T-helper 1 cell treated with Interleukin-12 subunit alpha and Interleukin-12 subunit beta and Interleukin-4 antibody, amounts not matched to agents 30 μg/mL and 1 μg/mL, for 36 hours (primary cell): Measurements from ENCODE around the gene ZNF530.

Experiments
- H3K27ac Mint-ChIP-seq: one replicate; pipeline ENCODE4 v1.8.0; 2021; ENCODE audit warnings: mild to moderate bottlenecking, mixed read lengths
- H3K27me3 Mint-ChIP-seq: one replicate; pipeline ENCODE4 v1.8.0; 2021; ENCODE audit warnings: low read depth, mixed read lengths
- H3K36me3 Mint-ChIP-seq: one replicate; pipeline ENCODE4 v1.8.0; 2021; ENCODE audit warnings: low read depth, mixed read lengths
- H3K4me1 Mint-ChIP-seq: one replicate; pipeline ENCODE4 v1.8.0; 2021; ENCODE audit warnings: low read depth, mixed read lengths
- H3K4me3 Mint-ChIP-seq: one replicate; pipeline ENCODE4 v1.8.0; 2021; ENCODE audit warnings: mild to moderate bottlenecking, moderate library complexity, mixed read lengths
- H3K9me3 Mint-ChIP-seq: one replicate; pipeline ENCODE4 v1.8.0; 2021; ENCODE audit warnings: mixed read lengths

ZNF530 gene

DNA sequence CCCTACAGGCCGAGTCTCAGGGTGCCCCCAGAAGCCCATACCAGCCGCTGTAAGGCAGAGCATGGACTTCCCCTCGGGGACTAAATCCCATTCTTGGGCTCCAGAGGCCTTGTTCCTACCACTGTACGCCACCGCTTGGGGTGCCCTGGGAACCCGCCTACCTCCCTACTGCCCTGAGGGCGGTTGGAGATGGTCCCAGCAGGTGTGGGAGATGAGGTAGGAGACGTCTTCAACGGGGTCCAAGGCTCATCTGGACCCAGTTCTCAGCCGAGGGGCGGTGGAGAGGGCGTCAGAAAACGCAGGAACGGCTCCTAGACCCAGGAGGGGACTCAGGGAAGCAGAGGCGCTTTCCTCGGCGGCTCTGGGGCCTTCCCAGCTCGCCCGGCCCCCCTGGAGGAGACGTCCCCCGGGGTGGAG is 16.6 kb upstream of the ZNF530 start:
- Mint-ChIP-seq H3K4me3 (no peak overlapping the region), H3K4me1 (peaks cover 9% of the 10 kb centered on the region), H3K27ac (no peak overlapping the region), H3K27me3 (no peaks in the 10 kb centered on the region), H3K36me3 (peaks cover 43% of the 10 kb centered on the region), H3K9me3 (peaks cover 67% of the 10 kb centered on the region)

DNA sequence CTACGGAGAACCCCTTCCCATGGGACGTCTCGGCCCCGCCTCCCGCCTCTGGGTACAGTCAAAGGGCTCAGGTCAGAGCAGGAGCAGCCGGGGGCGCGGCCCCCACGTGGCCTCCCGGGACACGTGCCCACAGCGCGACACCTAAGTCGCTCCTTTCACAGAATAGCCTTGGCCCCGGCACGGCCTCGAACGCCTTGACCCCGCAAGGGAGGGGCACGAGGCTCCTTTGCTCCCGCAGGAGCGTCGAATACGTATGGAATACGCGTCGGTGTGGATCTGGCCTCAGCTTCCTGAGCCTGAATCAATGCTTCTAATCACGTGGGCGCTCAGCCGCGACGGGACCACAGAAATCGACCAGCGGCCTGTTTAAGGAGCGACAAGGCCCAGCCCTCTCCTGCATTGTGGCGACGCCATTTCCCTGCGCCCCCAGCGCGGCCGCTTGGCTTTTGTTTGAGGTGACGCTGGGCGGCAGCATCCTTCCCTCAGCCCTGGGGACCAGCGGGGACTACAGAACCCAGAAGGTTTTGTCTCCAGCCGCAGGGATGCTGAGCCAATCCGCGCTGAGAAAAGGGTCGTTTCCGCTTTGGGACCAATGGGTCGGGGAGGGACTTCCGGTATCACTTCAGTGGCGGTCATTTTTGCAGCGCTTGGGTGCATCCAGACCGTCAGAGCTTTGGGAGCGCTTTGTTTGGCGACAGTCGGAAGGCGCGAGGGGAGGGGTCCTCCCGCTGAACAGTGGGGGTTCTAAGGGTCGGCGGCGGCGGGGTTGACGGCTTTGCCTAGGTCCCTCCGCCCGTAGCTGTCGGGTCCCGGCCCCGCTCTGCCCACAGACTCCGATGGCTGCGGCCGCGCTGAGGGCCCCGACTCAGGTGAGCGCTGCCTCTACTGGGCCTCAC is 15.9 kb upstream of the ZNF530 start, which contains the start of gene ZIK1:
Gene ZIK1, plus strand, starts transcription at position 625 of the 896 bp plus-strand sequence. Its CDS starts 212 bp downstream, at position 837.
- peaks cover 8% of the 10 kb centered on the region for H3K4me1 Mint-ChIP-seq
- peaks cover 45% of the 10 kb centered on the region for H3K36me3 Mint-ChIP-seq
- H3K9me3 Mint-ChIP-seq = peaks cover 71% of the 10 kb centered on the region
- peak within 1 kb of the TSS; percentile 78 for H3K27ac Mint-ChIP-seq
- H3K27me3 Mint-ChIP-seq = no peaks in the 10 kb centered on the region
- H3K4me3 Mint-ChIP-seq = peak within 1 kb of the TSS; percentile 97

DNA sequence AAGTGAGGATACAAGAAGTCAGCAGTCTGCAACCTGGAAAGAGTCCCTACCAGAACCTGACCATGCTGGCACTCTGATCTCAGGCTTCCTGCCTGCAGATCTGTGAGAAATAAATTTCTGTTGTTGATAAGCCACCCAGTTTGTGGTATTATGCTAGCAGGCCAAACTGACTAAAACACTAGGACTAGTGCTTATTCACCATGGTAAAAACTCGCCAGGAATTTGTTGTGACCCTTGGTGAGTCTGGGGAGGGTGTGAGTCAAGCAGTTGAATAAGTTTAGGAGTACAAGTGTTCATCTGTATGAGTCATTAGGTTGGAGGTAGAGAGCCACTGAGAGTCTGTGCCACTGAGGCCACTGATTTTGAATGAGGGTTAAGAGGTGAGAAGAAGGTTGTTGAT is 12.2 kb upstream of the ZNF530 start:
- Mint-ChIP-seq H3K4me1 (peaks cover 4% of the 10 kb centered on the region), H3K4me3 (no peak overlapping the region), H3K36me3 (peaks cover 64% of the 10 kb centered on the region), H3K27me3 (no peaks in the 10 kb centered on the region), H3K9me3 (peaks cover 81% of the 10 kb centered on the region), H3K27ac (no peak overlapping the region)

DNA sequence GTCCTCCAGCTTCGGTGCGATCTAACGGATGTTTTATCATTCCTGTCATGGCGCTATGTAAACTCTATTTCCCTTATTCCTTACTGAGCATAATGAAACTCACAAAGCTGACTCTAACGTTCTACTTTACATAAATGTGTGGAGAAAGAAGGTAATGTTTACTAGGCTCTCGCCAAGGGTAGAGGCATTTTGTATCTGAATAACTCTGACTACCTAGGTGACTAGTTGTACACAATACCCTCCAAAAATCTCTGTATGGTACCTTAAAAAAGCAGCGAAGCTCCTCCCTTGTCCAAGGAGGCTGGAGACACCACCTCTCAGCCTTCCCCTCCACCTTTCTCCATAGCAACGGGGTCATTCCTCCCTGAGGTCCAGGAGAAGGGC is 316 bp upstream of the ZNF530 start:
- Mint-ChIP-seq H3K27me3 (no peaks in the 10 kb centered on the region), H3K27ac (no peak overlapping the region), H3K4me3 (peak overlapping the region; percentile 80), H3K4me1 (peaks cover 12% of the 10 kb centered on the region), H3K9me3 (peaks cover 63% of the 10 kb centered on the region), H3K36me3 (peaks cover 28% of the 10 kb centered on the region)

DNA sequence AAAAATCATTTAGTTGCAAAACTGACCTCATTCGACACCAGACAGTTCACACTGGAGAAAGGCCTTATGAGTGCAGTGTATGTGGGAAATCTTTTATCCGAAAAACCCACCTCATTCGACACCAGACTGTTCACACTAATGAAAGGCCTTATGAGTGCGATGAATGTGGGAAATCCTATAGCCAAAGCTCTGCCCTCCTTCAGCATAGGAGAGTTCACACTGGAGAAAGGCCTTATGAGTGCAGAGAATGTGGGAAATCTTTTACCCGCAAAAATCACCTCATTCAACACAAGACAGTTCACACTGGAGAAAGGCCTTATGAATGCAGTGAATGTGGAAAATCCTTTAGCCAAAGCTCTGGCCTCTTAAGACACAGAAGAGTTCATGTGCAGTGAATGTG is 7.2 kb downstream of the ZNF530 start:
- no peaks in the 10 kb centered on the region for H3K4me1 Mint-ChIP-seq
- no peak overlapping the region for H3K27ac Mint-ChIP-seq
- H3K36me3 Mint-ChIP-seq = peaks cover 57% of the 10 kb centered on the region
- H3K4me3 Mint-ChIP-seq = no peak overlapping the region
- H3K27me3 Mint-ChIP-seq = no peaks in the 10 kb centered on the region
- peaks cover 76% of the 10 kb centered on the region for H3K9me3 Mint-ChIP-seq

- peaks cover 41% of the 10 kb centered on the region for H3K36me3 Mint-ChIP-seq
- no peaks in the 10 kb centered on the region for H3K27me3 Mint-ChIP-seq
- H3K9me3 Mint-ChIP-seq = peaks cover 70% of the 10 kb centered on the region
- peaks cover 12% of the 10 kb centered on the region for H3K4me1 Mint-ChIP-seq
- H3K4me3 Mint-ChIP-seq = no peak overlapping the region
- no peak overlapping the region for H3K27ac Mint-ChIP-seq
Observed at GRCh38 chr19:57611113-57611512, 11.4 kb downstream of the ZNF530 start.

DNA sequence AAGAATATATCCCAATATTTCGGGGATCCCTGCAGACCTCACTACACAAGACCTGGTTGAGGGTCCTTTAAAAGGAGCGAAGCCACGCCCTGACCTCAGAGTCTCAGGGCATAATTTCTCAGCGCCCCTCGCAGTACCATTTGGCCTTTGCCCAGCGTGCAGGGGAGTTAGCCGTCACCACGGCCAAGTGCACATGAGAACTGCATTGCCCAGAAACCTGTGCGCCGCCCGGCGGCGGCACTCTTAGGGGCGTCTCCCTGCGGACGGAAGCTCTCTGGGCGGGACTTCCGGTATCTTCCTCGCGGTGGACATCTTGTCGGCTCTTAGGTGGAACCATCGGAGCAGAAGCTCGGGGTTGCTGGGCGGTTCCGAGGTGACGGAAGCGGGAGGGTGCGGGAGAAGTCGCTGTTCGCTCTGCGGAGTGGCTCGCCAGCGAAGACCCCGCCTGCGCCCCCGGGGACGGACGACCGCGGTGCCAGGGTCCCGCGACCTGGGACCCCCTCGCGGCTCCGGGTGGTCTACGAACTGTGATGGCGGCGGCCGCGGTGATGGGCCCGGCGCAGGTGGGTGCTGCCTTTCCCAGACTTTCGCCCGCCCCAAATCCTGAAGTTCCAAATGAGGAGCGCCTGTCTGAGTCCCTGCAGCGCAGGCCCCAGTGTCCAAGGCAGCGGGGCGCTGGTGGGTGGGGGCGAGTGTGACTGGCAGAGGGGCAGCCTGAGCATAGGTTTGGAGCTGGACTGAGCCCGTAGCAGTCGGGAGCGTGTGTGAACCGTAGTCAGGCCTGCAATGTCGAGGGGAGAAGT is 14.5 kb downstream of the ZNF530 start, which contains the start of gene ZNF134:
Gene ZNF134, plus strand, starts transcription at position 302 of the 803 bp plus-strand sequence. CDS start 5,227 bp downstream, outside the sequence.
- Mint-ChIP-seq H3K9me3 (peaks cover 76% of the 10 kb centered on the region), H3K4me3 (peak within 1 kb of the TSS; percentile 85), H3K36me3 (peaks cover 49% of the 10 kb centered on the region), H3K27me3 (no peaks in the 10 kb centered on the region), H3K27ac (peak within 1 kb of the TSS; percentile 81), H3K4me1 (peaks cover 15% of the 10 kb centered on the region)

GRCh38 chr19:57615346-57615745 is 15.7 kb downstream of the ZNF530 start:
- Mint-ChIP-seq H3K9me3 (peaks cover 84% of the 10 kb centered on the region), H3K36me3 (peaks cover 61% of the 10 kb centered on the region), H3K4me3 (peak overlapping the region; percentile 85), H3K4me1 (peaks cover 15% of the 10 kb centered on the region), H3K27ac (peak overlapping the region; percentile 9), H3K27me3 (no peaks in the 10 kb centered on the region)

GRCh38 chr19:57620673-57621348 is 21.1 kb downstream of the ZNF530 start:
- Mint-ChIP-seq H3K4me1 (peaks cover 3% of the 10 kb centered on the region), H3K27me3 (no peaks in the 10 kb centered on the region), H3K36me3 (peaks cover 90% of the 10 kb centered on the region), H3K27ac (no peak overlapping the region), H3K4me3 (no peak overlapping the region), H3K9me3 (peaks cover 91% of the 10 kb centered on the region)

DNA sequence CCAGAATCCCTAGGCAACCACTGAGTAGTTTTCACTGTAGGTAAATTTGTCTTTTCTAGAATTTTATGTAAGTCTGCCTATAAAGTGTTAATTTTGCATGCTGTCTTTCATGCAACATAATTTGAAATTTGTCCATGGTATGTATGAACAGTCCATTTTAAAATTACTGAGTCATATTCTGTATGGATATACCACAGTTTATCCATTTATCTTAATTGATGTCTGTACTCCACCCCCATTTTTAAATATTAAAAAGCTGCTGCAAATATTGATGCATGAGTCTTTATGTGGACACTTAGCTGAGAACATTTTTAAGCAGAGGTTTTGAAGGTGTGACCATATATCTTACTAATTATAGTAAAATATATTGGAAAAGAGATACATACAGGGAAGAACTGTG is 23.4 kb downstream of the ZNF530 start:
- Mint-ChIP-seq H3K36me3 (peaks cover 68% of the 10 kb centered on the region), H3K9me3 (peaks cover 85% of the 10 kb centered on the region), H3K4me3 (no peak overlapping the region), H3K4me1 (no peaks in the 10 kb centered on the region), H3K27me3 (no peaks in the 10 kb centered on the region), H3K27ac (no peak overlapping the region)

DNA sequence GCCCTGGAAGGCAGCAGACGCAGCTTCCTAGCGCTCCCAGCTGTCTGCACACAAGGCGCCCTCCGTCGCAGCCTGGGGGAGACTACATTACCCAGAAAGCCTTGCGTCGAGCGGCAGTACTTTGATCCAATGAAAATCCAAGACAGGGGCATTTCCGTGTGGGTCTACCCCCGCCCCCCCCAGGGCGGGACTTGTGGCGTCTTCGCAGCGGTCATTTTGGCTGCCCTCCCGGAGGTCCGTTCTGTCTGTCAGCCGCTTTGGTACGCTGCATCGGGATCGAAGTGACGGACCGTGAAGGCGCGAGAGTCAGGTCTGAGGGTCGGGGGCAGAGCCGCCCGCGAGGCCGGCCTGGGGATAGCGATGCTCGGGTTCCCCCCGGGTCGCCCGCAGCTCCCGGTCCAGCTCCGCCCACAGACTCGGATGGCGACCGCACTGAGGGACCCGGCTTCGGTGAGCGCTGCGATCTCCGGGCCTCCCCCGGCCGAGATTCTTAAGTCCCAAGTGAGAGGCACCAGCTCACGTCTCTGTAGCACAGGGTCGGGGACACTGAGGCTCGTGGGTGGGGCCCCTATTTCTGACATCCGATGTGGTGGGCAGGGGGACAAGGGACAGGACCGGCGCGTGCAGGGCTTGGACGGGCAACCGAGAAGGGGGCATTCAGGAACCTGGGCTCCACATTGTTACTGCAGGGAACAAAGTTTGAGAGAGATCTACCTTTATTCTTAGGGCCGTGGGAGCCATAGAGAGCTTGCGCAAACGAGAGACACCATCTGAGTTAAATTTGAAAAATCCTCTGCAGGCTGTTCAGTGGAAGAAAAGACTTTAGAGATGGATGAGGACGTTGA is 33.5 kb downstream of the ZNF530 start, which contains the start of gene ZNF211:
Gene ZNF211, plus strand, starts transcription at position 182 of the 845 bp plus-strand sequence. Its CDS starts 179 bp downstream, at position 361.
- Mint-ChIP-seq H3K27me3 (no peaks in the 10 kb centered on the region), H3K27ac (peak within 1 kb of the TSS; percentile 88), H3K36me3 (peaks cover 40% of the 10 kb centered on the region), H3K4me1 (peaks cover 16% of the 10 kb centered on the region), H3K9me3 (peaks cover 56% of the 10 kb centered on the region), H3K4me3 (peak within 1 kb of the TSS; percentile 92)

GRCh38 chr19:57633832-57634131 is 34.1 kb downstream of the ZNF530 start:
- Mint-ChIP-seq H3K27ac (no peak overlapping the region), H3K4me3 (peak overlapping the region; percentile 92), H3K36me3 (peaks cover 46% of the 10 kb centered on the region)

GRCh38 chr19:57637379-57637778 is 37.7 kb downstream of the ZNF530 start:
- Mint-ChIP-seq H3K9me3 (peaks cover 78% of the 10 kb centered on the region), H3K4me1 (peaks cover 16% of the 10 kb centered on the region), H3K27ac (no peak overlapping the region), H3K27me3 (no peaks in the 10 kb centered on the region), H3K4me3 (no peak overlapping the region), H3K36me3 (peaks cover 80% of the 10 kb centered on the region)

More at GRCh38 chr19:57633832-57634131, 34.1 kb downstream of the ZNF530 start:
- peaks cover 58% of the 10 kb centered on the region for H3K9me3 Mint-ChIP-seq
- H3K4me1 Mint-ChIP-seq = peaks cover 16% of the 10 kb centered on the region
- H3K27me3 Mint-ChIP-seq = no peaks in the 10 kb centered on the region
